Gastrocnemius medialis (tissue), 4 donors: Measurements from ENCODE around the gene ADGRB3. TPM values are rescaled to one million over a fixed set of nuclear protein-coding genes. Genes with fewer than 3 reads are reported as not detected.

ENCODE experiments used
- ATAC-seq, 2 donors: fragments of 150-250 bp; one replicate each; pipeline ENCODE4 v1.9.1; 2016
- DNase-seq, 2 donors: peaks; one replicate each; pipeline ENCODE4 v3.0.0-alpha.2; 2019
- H3K27ac ChIP-seq, 4 donors: fragments of 200-600 bp; sonication (generic); 1 replicate in 1 of 4; 2 replicates in 3 of 4; pipeline ENCODE4 v1.5.1; 2016 to 2018; ENCODE audit warnings: mild to moderate bottlenecking in 2 of 4, moderate library complexity in 1 of 4
- H3K27me3 ChIP-seq, 3 donors: fragments of 200-600 bp; sonication (generic) in 2 of 3; 1 replicate in 1 of 3; 2 replicates in 2 of 3; pipeline versions ENCODE4 v1.5.1 to v1.6.0; 2016 to 2019; ENCODE audit warnings: mild to moderate bottlenecking in 1 of 3, moderate library complexity in 1 of 3
- H3K36me3 ChIP-seq, 2 donors: fragments of 200-600 bp; sonication (generic) in 1 of 2; one replicate each; pipeline ENCODE4 v1.5.1; 2017 to 2018
- H3K4me1 ChIP-seq, 2 donors: fragments of 200-600 bp; sonication (generic) in 1 of 2; one replicate each; pipeline ENCODE4 v1.5.1; 2016 to 2017; ENCODE audit warnings: mild to moderate bottlenecking in 2 of 2
- H3K4me3 ChIP-seq, 4 donors: fragments of 200-600 bp; sonication (generic) in 3 of 4; 1 replicate in 1 of 4; 2 replicates in 3 of 4; pipeline ENCODE4 v1.5.1; 2016 to 2019; ENCODE audit warnings: mild to moderate bottlenecking in 2 of 4
- H3K9me3 ChIP-seq, 3 donors: fragments of 200-600 bp; sonication (generic) in 2 of 3; 1 replicate in 1 of 3; 2 replicates in 2 of 3; pipeline ENCODE4 v1.5.1; 2016 to 2019
- POLR2A ChIP-seq, 2 donors: fragments of 450-650 bp; IDR thresholded peaks; one replicate each; pipeline ENCODE4 v1.6.1; 2017; ENCODE audit warnings: antibody characterized with exemption in 2 of 2, mild to moderate bottlenecking in 2 of 2, moderate library complexity in 2 of 2
- in situ Hi-C, 4 donors: fragments of 200-750 bp; cut with MboI; loops; one replicate each; pipeline versions ENCODE4 v1.15.0 to v1.8.0; 2017; ENCODE audit warnings: low sequenced_read_pairs in 4 of 4
- intact Hi-C: fragments of 100-400 bp; cut with DNase I; formaldehyde crosslinking; loops from one replicate; pipeline ENCODE4 v1.15.1; 2023; ENCODE audit warnings: low total_unique reads
- total RNA-seq, 4 donors: library from RNA; depleted of rRNA; stranded (reverse); fragments of >200 nt; gene quantifications; one replicate each; pipeline versions ENCODE4 v1.1.0 to v1.2.3, GENCODE V29; 2016
- TF ChIP-seq, protein P1 (sequence below), 5 experiments: fragments of 450-650 bp in 3 of 5; fragments of 200-600 bp in 2 of 5; sonication (generic) in 2 of 5; IDR thresholded peaks in 4 of 5; conservative IDR thresholded peaks in 1 of 5; 1 replicate in 4 of 5; 2 replicates in 1 of 5; pipeline ENCODE4 v1.5.1; 2016 to 2019; ENCODE audit warnings: antibody characterized with exemption in 5 of 5, mild to moderate bottlenecking in 3 of 5, moderate library complexity in 3 of 5

The ADGRB3 gene
- total RNA-seq, 4 donors from 2014 or later = 0.56 to 0.58 (median 0.58) TPM; not detected in 1

- no peaks in the 10 kb centered on the region for H3K4me1 ChIP-seq
- TF ChIP-seq, protein P1, sequence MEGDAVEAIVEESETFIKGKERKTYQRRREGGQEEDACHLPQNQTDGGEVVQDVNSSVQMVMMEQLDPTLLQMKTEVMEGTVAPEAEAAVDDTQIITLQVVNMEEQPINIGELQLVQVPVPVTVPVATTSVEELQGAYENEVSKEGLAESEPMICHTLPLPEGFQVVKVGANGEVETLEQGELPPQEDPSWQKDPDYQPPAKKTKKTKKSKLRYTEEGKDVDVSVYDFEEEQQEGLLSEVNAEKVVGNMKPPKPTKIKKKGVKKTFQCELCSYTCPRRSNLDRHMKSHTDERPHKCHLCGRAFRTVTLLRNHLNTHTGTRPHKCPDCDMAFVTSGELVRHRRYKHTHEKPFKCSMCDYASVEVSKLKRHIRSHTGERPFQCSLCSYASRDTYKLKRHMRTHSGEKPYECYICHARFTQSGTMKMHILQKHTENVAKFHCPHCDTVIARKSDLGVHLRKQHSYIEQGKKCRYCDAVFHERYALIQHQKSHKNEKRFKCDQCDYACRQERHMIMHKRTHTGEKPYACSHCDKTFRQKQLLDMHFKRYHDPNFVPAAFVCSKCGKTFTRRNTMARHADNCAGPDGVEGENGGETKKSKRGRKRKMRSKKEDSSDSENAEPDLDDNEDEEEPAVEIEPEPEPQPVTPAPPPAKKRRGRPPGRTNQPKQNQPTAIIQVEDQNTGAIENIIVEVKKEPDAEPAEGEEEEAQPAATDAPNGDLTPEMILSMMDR (IDR thresholded peaks at IDR 0.05 in 4 of 5, conservative IDR thresholded peaks at IDR 0.05 in 1 of 5) = no peak
- no peak for TF ChIP-seq POLR2A (IDR thresholded peaks at IDR 0.05)
- intact Hi-C loops = no loop called here
- DNase-seq (no peak), ATAC-seq (no peak)
- no peak overlapping the region for H3K4me3 ChIP-seq
- H3K36me3 ChIP-seq = no peaks in the 10 kb centered on the region
- H3K27me3 ChIP-seq = no peaks in the 10 kb centered on the region
- no peaks in the 10 kb centered on the region for H3K9me3 ChIP-seq
- H3K27ac ChIP-seq = no peak overlapping the region
- in situ Hi-C loops = no loop called here
Observed at GRCh38 chr6:68711386-68712000, 76.4 kb downstream of the ADGRB3 start.

DNA sequence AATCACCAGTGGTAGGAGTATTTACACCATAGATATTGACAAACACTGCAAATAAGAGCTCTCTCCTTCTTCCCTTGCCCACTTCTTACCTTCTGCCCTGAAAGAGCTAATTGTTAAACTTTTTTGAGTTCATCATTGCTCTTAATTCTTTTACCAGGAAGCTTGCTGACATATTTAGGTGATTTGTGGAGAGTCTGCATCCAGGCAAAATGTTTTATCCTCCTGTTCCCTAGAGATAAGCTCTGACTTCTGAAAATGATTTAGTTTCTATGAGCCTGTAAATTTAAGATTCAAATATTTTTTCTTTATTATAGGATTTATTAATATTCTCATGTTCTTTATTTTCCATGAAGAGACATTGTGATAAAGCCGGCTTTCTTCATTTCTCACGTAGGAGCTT is 81.5 kb downstream of the ADGRB3 start:
- ATAC-seq (no peak), DNase-seq (no peak)
- Histone ChIP-seq H3K4me1 (no peaks in the 10 kb centered on the region), H3K27me3 (no peaks in the 10 kb centered on the region), H3K36me3 (no peaks in the 10 kb centered on the region), H3K27ac (no peak overlapping the region), H3K4me3 (no peak overlapping the region), H3K9me3 (no peaks in the 10 kb centered on the region)
- intact Hi-C loops (no loop called here), in situ Hi-C loops (no loop called here)
- TF ChIP-seq, protein P1 (IDR thresholded peaks at IDR 0.05 in 4 of 5, conservative IDR thresholded peaks at IDR 0.05 in 1 of 5) = no peak
- TF ChIP-seq POLR2A (IDR thresholded peaks at IDR 0.05) = no peak

- no peaks in the 10 kb centered on the region for H3K36me3 ChIP-seq
- no peaks in the 10 kb centered on the region for H3K4me1 ChIP-seq
- intact Hi-C loops (no loop called here), in situ Hi-C loops (no loop called here)
- H3K9me3 ChIP-seq = no peaks in the 10 kb centered on the region
- peak in 1 of 2 donors; percentile 36 for ATAC-seq
- H3K27me3 ChIP-seq = no peaks in the 10 kb centered on the region
- no peak for TF ChIP-seq POLR2A (IDR thresholded peaks at IDR 0.05)
- TF ChIP-seq, protein P1 (IDR thresholded peaks at IDR 0.05 in 4 of 5, conservative IDR thresholded peaks at IDR 0.05 in 1 of 5) = no peak
- H3K4me3 ChIP-seq = no peak overlapping the region
- no peak overlapping the region for H3K27ac ChIP-seq
- no peak for DNase-seq
Observed at GRCh38 chr6:68718385-68719073, 83.4 kb downstream of the ADGRB3 start.

DNA sequence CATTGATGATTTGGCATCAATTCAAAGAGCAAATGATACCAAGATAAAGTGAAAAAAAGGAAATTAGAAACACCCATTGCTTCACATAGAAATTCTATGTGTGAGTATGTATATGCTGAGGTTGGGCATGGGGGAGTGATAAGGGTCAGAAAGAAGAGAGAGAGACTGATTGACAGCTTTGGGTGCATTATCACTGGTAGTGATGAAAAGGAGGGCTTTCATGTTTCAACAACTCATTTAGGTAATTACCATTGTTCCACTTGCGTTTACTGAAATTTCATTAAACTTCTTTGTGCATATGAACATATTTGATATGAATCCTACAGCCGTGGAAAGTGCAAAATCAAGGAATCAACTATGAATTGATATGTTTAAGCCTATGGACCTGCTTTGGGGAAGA is 84.7 kb downstream of the ADGRB3 start:
- no peaks in the 10 kb centered on the region for H3K27me3 ChIP-seq
- H3K36me3 ChIP-seq = no peaks in the 10 kb centered on the region
- in situ Hi-C loops (no loop called here), intact Hi-C loops (no loop called here)
- H3K4me3 ChIP-seq = no peak overlapping the region
- ATAC-seq (no peak), DNase-seq (no peak)
- H3K27ac ChIP-seq = no peak overlapping the region
- H3K4me1 ChIP-seq = no peaks in the 10 kb centered on the region
- no peaks in the 10 kb centered on the region for H3K9me3 ChIP-seq
- TF ChIP-seq, protein P1 (IDR thresholded peaks at IDR 0.05 in 4 of 5, conservative IDR thresholded peaks at IDR 0.05 in 1 of 5) = no peak
- TF ChIP-seq POLR2A (IDR thresholded peaks at IDR 0.05) = no peak
